Adrenal gland (tissue), 12 donors: ENCODE measurements around the gene BCAT1. TPM values are rescaled to one million over a fixed set of nuclear protein-coding genes. Genes with fewer than 3 reads are reported as not detected.

Experiments
- DNase-seq, 7 donors: peaks; one replicate each; pipeline ENCODE4 v3.0.0-alpha.2; 2019 to 2020
- H3K27ac ChIP-seq, 5 donors: fragments of 200-600 bp; sonication (generic) in 4 of 5; 1 replicate in 3 of 5; 2 replicates in 2 of 5; pipeline versions ENCODE4 v1.5.1 to v1.8.0; 2016 to 2020; ENCODE audit warnings: mild to moderate bottlenecking in 1 of 5
- H3K27me3 ChIP-seq: fragments of 200-600 bp; 2 replicates; pipeline ENCODE4 v1.8.0; 2021
- H3K36me3 ChIP-seq, 2 donors: fragments of 200-600 bp; replicated peaks in 1 of 2; 1 replicate in 1 of 2; 2 replicates in 1 of 2; pipeline versions ENCODE4 v1.5.1 to v1.8.0; 2018 to 2022
- H3K4me1 ChIP-seq, 2 donors: fragments of 200-600 bp; replicated peaks in 1 of 2; 1 replicate in 1 of 2; 2 replicates in 1 of 2; pipeline versions ENCODE4 v1.5.1 to v1.8.0; 2018 to 2021
- H3K4me3 ChIP-seq, 4 donors: fragments of 200-600 bp; sonication (generic) in 3 of 4; one replicate each; pipeline ENCODE4 v1.5.1; 2016 to 2018
- H3K9me3 ChIP-seq, 3 donors: fragments of 200-600 bp; sonication (generic) in 1 of 3; replicated peaks in 1 of 3; 1 replicate in 2 of 3; 2 replicates in 1 of 3; pipeline versions ENCODE4 v1.5.1 to v1.8.0; 2016 to 2021
- CTCF ChIP-seq, 6 experiments: fragments of 450-650 bp in 4 of 6; fragments of 200-600 bp in 2 of 6; sonication (generic) in 1 of 6; IDR thresholded peaks; 1 replicate in 5 of 6; 2 replicates in 1 of 6; pipeline versions ENCODE4 v1.5.1 to v1.8.0; 2016 to 2021; ENCODE audit warnings: antibody characterized with exemption in 6 of 6, mild to moderate bottlenecking in 2 of 6, moderate library complexity in 1 of 6
- POLR2A ChIP-seq, 2 donors: fragments of 450-650 bp; IDR thresholded peaks; one replicate each; pipeline ENCODE4 v1.6.1; 2017; ENCODE audit warnings: antibody characterized with exemption in 2 of 2, mild to moderate bottlenecking in 2 of 2, moderate library complexity in 1 of 2
- WGBS, 4 donors: extraction: QIAGEN DNeasy Blood & Tissue Kit in 2 of 4; methylation state at CpG; one replicate each; pipeline versions ENCODE4 v1.1.5 to v1.1.7; 2013 to 2017; 5-methylcytosine and 5-hydroxymethylcytosine counted together
- intact Hi-C, 2 donors: fragments of 100-400 bp; cut with DNase I; formaldehyde crosslinking; loops; one replicate each; pipeline versions ENCODE4 v1.14.1 to v1.15.0; 2022 to 2023
- polyA plus RNA-seq, 3 donors: library from polyadenylated mRNA; stranded (reverse); fragments of 200-250 nt in 2 of 3; fragments of 350-450 nt in 1 of 3; fragmentation: Illumina TruSeq in 1 of 3; extraction: RNeasy Lipid Tissue Mini Kit (QIAGEN cat#74804) in 1 of 3; gene quantifications; one replicate each; pipeline ENCODE4 v1.2.3, GENCODE V29; 2013 to 2014
- total RNA-seq, 9 donors: library from RNA; depleted of rRNA in 4 of 9; stranded (reverse); fragments of >200 nt in 4 of 9; fragments of 120-200 nt in 1 of 9; fragmentation: NEBNext Ultra II Directional in 1 of 9; extraction: Animal tissue kit (Norgen Biotek cat#: 25700) in 1 of 9; gene quantifications; one replicate each; pipeline versions ENCODE4 v1.1.0 to v1.2.4, GENCODE V29; 2013 to 2023
- donor health status: healthy with polysubstance abuse.
- donor health status: Bipolar disorder and iron deficiency.
- donor health status: DM: yes; HTN: yes; CAD: no.
- donor health status: DM: no; HTN: no; CAD: no.
- donor health status: DM: no; HTN: no; CAD: no.
- donor health status: DM: yes; HTN: yes; CAD: no.

BCAT1 gene
- total and polyA plus RNA-seq, 12 donors, result 2.1 to 41.5 (median 20.1) TPM

GRCh38 chr12:24894879-24895278 is 54.0 kb downstream of the BCAT1 start:
- H3K36me3 ChIP-seq, result no peaks in the 10 kb centered on the region
- no peaks in the 10 kb centered on the region for H3K9me3 ChIP-seq
- no peaks in the 10 kb centered on the region for H3K27me3 ChIP-seq
- peaks cover 0 to 13% of the 10 kb centered on the region in 2 donors for H3K4me1 ChIP-seq
- H3K27ac ChIP-seq, result no peak overlapping the region
- no peak for DNase-seq
- TF ChIP-seq CTCF (IDR thresholded peaks at IDR 0.05) (no peak), POLR2A (IDR thresholded peaks at IDR 0.05) (no peak)
- WGBS, 4 donors, result 65 to 81% (median 78%) methylated on average over 3 of the region's 3 CpGs
- intact Hi-C loops, result no loop called here
- H3K4me3 ChIP-seq, result no peak overlapping the region

- intact Hi-C loops, result no loop called here
- no peaks in the 10 kb centered on the region for H3K27me3 ChIP-seq
- no peaks in the 10 kb centered on the region for H3K4me1 ChIP-seq
- no peaks in the 10 kb centered on the region for H3K9me3 ChIP-seq
- DNase-seq, result no peak
- H3K36me3 ChIP-seq, result no peaks in the 10 kb centered on the region
- H3K27ac ChIP-seq, result no peak overlapping the region
- H3K4me3 ChIP-seq, result no peak overlapping the region
- 89 to 93% (median 90%) methylated on average over 7 of the region's 7 CpGs for WGBS, 4 donors
- TF ChIP-seq POLR2A (IDR thresholded peaks at IDR 0.05), result no peak
- TF ChIP-seq CTCF (IDR thresholded peaks at IDR 0.05), result no peak
These were observed 58.7 kb downstream of the BCAT1 start for GRCh38 chr12:24890048-24890803.

GRCh38 chr12:24889411-24889810 is 59.5 kb downstream of the BCAT1 start:
- TF ChIP-seq POLR2A (IDR thresholded peaks at IDR 0.05), result no peak
- Histone ChIP-seq H3K9me3 (no peaks in the 10 kb centered on the region), H3K36me3 (no peaks in the 10 kb centered on the region), H3K4me1 (no peaks in the 10 kb centered on the region), H3K27ac (no peak overlapping the region), H3K27me3 (no peaks in the 10 kb centered on the region), H3K4me3 (no peak overlapping the region)
- intact Hi-C loops, result no loop called here
- 85 to 89% (median 86%) methylated on average over 3 of the region's 3 CpGs for WGBS, 4 donors
- DNase-seq, result no peak

- no peaks in the 10 kb centered on the region for H3K27me3 ChIP-seq
- H3K4me3 ChIP-seq, result no peak overlapping the region
- no peak overlapping the region for H3K27ac ChIP-seq
- DNase-seq, result no peak
- H3K36me3 ChIP-seq, result no peaks in the 10 kb centered on the region
- intact Hi-C loops, result no loop called here
- WGBS, 4 donors, result 80 to 91% (median 88%) methylated on average over 5 of the region's 5 CpGs
- no peaks in the 10 kb centered on the region for H3K4me1 ChIP-seq
- no peaks in the 10 kb centered on the region for H3K9me3 ChIP-seq
- no peak for TF ChIP-seq CTCF (IDR thresholded peaks at IDR 0.05)
These were observed 60.1 kb downstream of the BCAT1 start for GRCh38 chr12:24888813-24889212.

GRCh38 chr12:24884911-24885310 is 64.0 kb downstream of the BCAT1 start:
- TF ChIP-seq POLR2A (IDR thresholded peaks at IDR 0.05), result no peak
- intact Hi-C loops, result no loop called here
- DNase-seq, result no peak
- Histone ChIP-seq H3K9me3 (no peaks in the 10 kb centered on the region), H3K4me3 (no peak overlapping the region), H3K27ac (no peak overlapping the region), H3K27me3 (no peaks in the 10 kb centered on the region), H3K36me3 (no peaks in the 10 kb centered on the region), H3K4me1 (no peaks in the 10 kb centered on the region)
- 78 to 87% (median 82%) methylated on average over 3 of the region's 3 CpGs for WGBS, 4 donors
